A673 (cell line): ENCODE results near the gene LRRC17.

Experiments
- EZH2 ChIP-seq: fragments of 200-600 bp; sonication (generic); IDR thresholded peaks from 2 replicates; pipeline ENCODE4 v1.6.1; 2017; ENCODE audit warnings: borderline replicate concordance, low read depth, mild to moderate bottlenecking, mixed read lengths, antibody characterized with exemption, low read length; ENCODE audit not compliant: poor library complexity, severe bottlenecking
- TF ChIP-seq, protein P1 (sequence below): fragments of 300-800, 200-600 bp; sonication (generic); conservative IDR thresholded peaks from 2 replicates; pipeline ENCODE4 v1.5.1; 2017; ENCODE audit warnings: low read depth, mild to moderate bottlenecking, antibody characterized with exemption, low read length, moderate library complexity, mixed read lengths

- TF ChIP-seq, protein P1, sequence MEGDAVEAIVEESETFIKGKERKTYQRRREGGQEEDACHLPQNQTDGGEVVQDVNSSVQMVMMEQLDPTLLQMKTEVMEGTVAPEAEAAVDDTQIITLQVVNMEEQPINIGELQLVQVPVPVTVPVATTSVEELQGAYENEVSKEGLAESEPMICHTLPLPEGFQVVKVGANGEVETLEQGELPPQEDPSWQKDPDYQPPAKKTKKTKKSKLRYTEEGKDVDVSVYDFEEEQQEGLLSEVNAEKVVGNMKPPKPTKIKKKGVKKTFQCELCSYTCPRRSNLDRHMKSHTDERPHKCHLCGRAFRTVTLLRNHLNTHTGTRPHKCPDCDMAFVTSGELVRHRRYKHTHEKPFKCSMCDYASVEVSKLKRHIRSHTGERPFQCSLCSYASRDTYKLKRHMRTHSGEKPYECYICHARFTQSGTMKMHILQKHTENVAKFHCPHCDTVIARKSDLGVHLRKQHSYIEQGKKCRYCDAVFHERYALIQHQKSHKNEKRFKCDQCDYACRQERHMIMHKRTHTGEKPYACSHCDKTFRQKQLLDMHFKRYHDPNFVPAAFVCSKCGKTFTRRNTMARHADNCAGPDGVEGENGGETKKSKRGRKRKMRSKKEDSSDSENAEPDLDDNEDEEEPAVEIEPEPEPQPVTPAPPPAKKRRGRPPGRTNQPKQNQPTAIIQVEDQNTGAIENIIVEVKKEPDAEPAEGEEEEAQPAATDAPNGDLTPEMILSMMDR, result no peak
- TF ChIP-seq EZH2, result no peak
Observed at GRCh38 chr7:102993718-102994029, 80.9 kb downstream of the LRRC17 start.
